ENCODE results near the gene IFI27L2. TPM values are rescaled to one million over a fixed set of nuclear protein-coding genes. Genes with fewer than 3 reads are reported as not detected.

IFI27L2 gene
- total RNA-seq, 1 experiment from 2014 or later, result 4.7 TPM

GRCh38 chr14:94109915-94110250 lies 19.5 kb downstream of the IFI27L2 start:
- Mint-ChIP-seq H3K4me3 (ENCODE audit: unreplicated experiment) (no peak overlapping the region), H3K4me1 (ENCODE audit: low read depth, unreplicated experiment) (no peaks in the 10 kb centered on the region), H3K9me3 (ENCODE audit: unreplicated experiment) (no peaks in the 10 kb centered on the region), H3K36me3 (ENCODE audit: insufficient read depth, unreplicated experiment) (no peaks in the 10 kb centered on the region), H3K27ac (ENCODE audit: unreplicated experiment) (peak overlapping the region; percentile 46), H3K27me3 (ENCODE audit: insufficient read depth, unreplicated experiment) (no peaks in the 10 kb centered on the region)
- H3K27me3 ChIP-seq (replicated peaks; ENCODE audit: control insufficient read depth, insufficient read depth, low read length), result no peaks in the 10 kb centered on the region
- TF ChIP-seq, protein P1, sequence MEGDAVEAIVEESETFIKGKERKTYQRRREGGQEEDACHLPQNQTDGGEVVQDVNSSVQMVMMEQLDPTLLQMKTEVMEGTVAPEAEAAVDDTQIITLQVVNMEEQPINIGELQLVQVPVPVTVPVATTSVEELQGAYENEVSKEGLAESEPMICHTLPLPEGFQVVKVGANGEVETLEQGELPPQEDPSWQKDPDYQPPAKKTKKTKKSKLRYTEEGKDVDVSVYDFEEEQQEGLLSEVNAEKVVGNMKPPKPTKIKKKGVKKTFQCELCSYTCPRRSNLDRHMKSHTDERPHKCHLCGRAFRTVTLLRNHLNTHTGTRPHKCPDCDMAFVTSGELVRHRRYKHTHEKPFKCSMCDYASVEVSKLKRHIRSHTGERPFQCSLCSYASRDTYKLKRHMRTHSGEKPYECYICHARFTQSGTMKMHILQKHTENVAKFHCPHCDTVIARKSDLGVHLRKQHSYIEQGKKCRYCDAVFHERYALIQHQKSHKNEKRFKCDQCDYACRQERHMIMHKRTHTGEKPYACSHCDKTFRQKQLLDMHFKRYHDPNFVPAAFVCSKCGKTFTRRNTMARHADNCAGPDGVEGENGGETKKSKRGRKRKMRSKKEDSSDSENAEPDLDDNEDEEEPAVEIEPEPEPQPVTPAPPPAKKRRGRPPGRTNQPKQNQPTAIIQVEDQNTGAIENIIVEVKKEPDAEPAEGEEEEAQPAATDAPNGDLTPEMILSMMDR (IDR thresholded peaks at IDR 0.05; ENCODE audit: insufficient read depth in 1 of 2, low read depth in 1 of 2, low read length in 1 of 2, severe bottlenecking in 1 of 2, unreplicated experiment in 1 of 2), result no peak
- intact Hi-C loops (cut with micrococcal nuclease; ENCODE audit: unreplicated experiment), result no loop called here
- CTCF ChIA-PET, result no interaction called here
- DNase-seq, result no peak
- no peak overlapping the region for H3K4me3 ChIP-seq (ENCODE audit: low read depth, low read length)
- POLR2A ChIA-PET, result no interaction called here
- no TSS peak for BruUV-seq (replicated peaks)
- no peaks in the 10 kb centered on the region for H3K4me1 ChIP-seq
- no peaks in the 10 kb centered on the region for H3K9me3 ChIP-seq
- no peaks in the 10 kb centered on the region for H3K36me3 ChIP-seq (ENCODE audit: control insufficient read depth, insufficient read depth, low read length)

DNA sequence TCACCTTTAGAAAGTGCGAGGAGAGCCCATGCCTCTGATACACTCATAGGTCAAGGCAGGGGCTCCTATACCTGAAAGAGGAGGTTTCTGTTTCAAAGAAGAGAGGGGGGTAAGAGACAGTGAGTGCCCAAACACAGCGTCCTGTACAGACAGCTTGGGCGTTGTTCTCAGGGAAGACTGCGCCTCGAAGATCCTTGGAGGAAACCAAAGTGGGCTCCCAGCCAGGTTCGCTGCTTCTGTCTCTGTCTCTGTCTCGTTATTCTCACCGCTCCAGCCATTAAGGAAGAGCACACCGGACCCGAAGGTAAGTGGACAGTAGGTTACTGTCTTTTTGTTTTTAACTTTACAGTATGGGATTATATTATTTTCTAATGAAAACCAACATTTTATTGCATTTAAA lies 24.7 kb downstream of the IFI27L2 start:
- DNase-seq, result no peak
- BruUV-seq (replicated peaks), result no TSS peak
- Mint-ChIP-seq H3K27ac (ENCODE audit: unreplicated experiment) (no peak overlapping the region), H3K27me3 (ENCODE audit: insufficient read depth, unreplicated experiment) (no peaks in the 10 kb centered on the region), H3K4me1 (ENCODE audit: low read depth, unreplicated experiment) (no peaks in the 10 kb centered on the region), H3K4me3 (ENCODE audit: unreplicated experiment) (no peak overlapping the region), H3K36me3 (ENCODE audit: insufficient read depth, unreplicated experiment) (no peaks in the 10 kb centered on the region), H3K9me3 (ENCODE audit: unreplicated experiment) (no peaks in the 10 kb centered on the region)
- intact Hi-C loops (cut with micrococcal nuclease; ENCODE audit: unreplicated experiment), result no loop called here
- H3K4me3 ChIP-seq (ENCODE audit: low read depth, low read length), result no peak overlapping the region
- H3K4me1 ChIP-seq, result no peaks in the 10 kb centered on the region
- ChIA-PET POLR2A (no interaction called here), CTCF (interaction anchor here (0.7 kb wide), 1 partner anchor 76 kb away, joined by 3 read pairs; no protein-coding TSS in a partner anchor)
- TF ChIP-seq, protein P1 (IDR thresholded peaks at IDR 0.05; ENCODE audit: insufficient read depth in 1 of 2, low read depth in 1 of 2, low read length in 1 of 2, severe bottlenecking in 1 of 2, unreplicated experiment in 1 of 2), result no peak
- H3K27me3 ChIP-seq (replicated peaks; ENCODE audit: control insufficient read depth, insufficient read depth, low read length), result no peaks in the 10 kb centered on the region
- no peaks in the 10 kb centered on the region for H3K36me3 ChIP-seq (ENCODE audit: control insufficient read depth, insufficient read depth, low read length)
- H3K9me3 ChIP-seq, result no peaks in the 10 kb centered on the region

DNA sequence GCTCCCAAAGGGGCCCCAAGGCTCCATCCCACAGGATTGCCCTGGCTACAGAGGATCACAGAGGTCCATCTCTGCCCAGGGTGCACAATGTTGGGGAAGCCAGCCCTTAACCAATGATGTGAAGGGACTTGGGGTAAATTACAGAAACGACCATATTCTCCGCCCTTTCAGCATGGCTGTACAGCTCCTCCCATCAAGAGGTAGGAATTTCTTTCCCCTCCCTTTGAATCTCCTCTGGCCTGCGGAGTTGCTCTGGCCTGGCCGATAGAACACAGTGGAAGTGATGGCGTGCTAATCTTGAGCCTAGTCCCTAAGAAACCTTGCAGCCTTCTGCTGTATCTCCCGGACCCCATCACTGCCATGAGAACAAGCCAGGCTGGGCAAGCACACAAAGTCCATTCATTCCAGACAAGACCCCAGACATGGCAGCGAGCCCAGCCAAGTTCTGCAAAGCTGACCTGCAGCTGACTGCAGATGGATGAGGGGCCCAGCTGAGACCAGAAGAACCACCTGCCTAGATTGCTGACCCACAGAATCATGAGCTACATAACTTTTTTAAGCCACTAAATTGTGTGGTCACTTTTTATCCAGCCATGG lies 25.8 kb downstream of the IFI27L2 start:
- Mint-ChIP-seq H3K4me1 (ENCODE audit: low read depth, unreplicated experiment) (no peaks in the 10 kb centered on the region), H3K9me3 (ENCODE audit: unreplicated experiment) (no peaks in the 10 kb centered on the region), H3K27ac (ENCODE audit: unreplicated experiment) (no peak overlapping the region), H3K27me3 (ENCODE audit: insufficient read depth, unreplicated experiment) (no peaks in the 10 kb centered on the region), H3K4me3 (ENCODE audit: unreplicated experiment) (no peak overlapping the region), H3K36me3 (ENCODE audit: insufficient read depth, unreplicated experiment) (peaks cover 4% of the 10 kb centered on the region)
- H3K4me1 ChIP-seq, result no peaks in the 10 kb centered on the region
- H3K9me3 ChIP-seq, result no peaks in the 10 kb centered on the region
- DNase-seq, result no peak
- H3K4me3 ChIP-seq (ENCODE audit: low read depth, low read length), result no peak overlapping the region
- BruUV-seq (replicated peaks), result no TSS peak
- POLR2A ChIA-PET, result no interaction called here
- CTCF ChIA-PET, result no interaction called here
- H3K36me3 ChIP-seq (ENCODE audit: control insufficient read depth, insufficient read depth, low read length), result no peaks in the 10 kb centered on the region
- no peaks in the 10 kb centered on the region for H3K27me3 ChIP-seq (replicated peaks; ENCODE audit: control insufficient read depth, insufficient read depth, low read length)
- intact Hi-C loops (cut with micrococcal nuclease; ENCODE audit: unreplicated experiment), result no loop called here
- TF ChIP-seq, protein P1 (IDR thresholded peaks at IDR 0.05; ENCODE audit: insufficient read depth in 1 of 2, low read depth in 1 of 2, low read length in 1 of 2, severe bottlenecking in 1 of 2, unreplicated experiment in 1 of 2), result no peak
